B cell (primary cell): Measurements from ENCODE around the gene PSD4. TPM values are rescaled to one million over a fixed set of nuclear protein-coding genes. Genes with fewer than 3 reads are reported as not detected.

Experiments used
- ATAC-seq: fragments of 200-7000 bp; cut with Tn5 transposase; one replicate; pipeline ENCODE4 v1.10.0; 2021; ENCODE audit warnings: low read depth, mild to moderate bottlenecking, moderate number of reproducible peaks, moderate library complexity
- CTCF ChIA-PET: fragments of 350-600 bp; sonication (Branson Sonifier 250); formaldehyde crosslinking; loops from one replicate; lab custom pipeline; 2021; ENCODE audit warnings: antibody characterized with exemption, inconsistent platforms; lab: Charles Lee
- POLR2A ChIA-PET: fragments of 350-600 bp; sonication (Branson Sonifier 250); formaldehyde crosslinking; loops from one replicate; lab custom pipeline; 2021; ENCODE audit warnings: antibody characterized with exemption; lab: Charles Lee
- DNase-seq: peaks from one replicate; pipeline ENCODE4 v3.0.0; 2013
- H2AFZ ChIP-seq: 2 replicates; pipeline ENCODE4 v1.6.1; 2012; ENCODE audit warnings: mild to moderate bottlenecking, low read depth, low read length; ENCODE audit not compliant: insufficient read depth, poor library complexity, severe bottlenecking
- H3K27ac ChIP-seq, 2 donors: 1 replicate in 1 of 2; 2 replicates in 1 of 2; pipeline ENCODE4 v1.5.1; 2012 to 2013; ENCODE audit warnings: low read length in 2 of 2, mild to moderate bottlenecking in 2 of 2, moderate library complexity in 1 of 2
- H3K27me3 ChIP-seq, 4 experiments: fragments of 200-600 bp in 1 of 4; sonication (generic) in 1 of 4; replicated peaks in 1 of 4; 1 replicate in 2 of 4; 2 replicates in 2 of 4; pipeline versions ENCODE4 v1.6.1 to v1.7.0; 2013 to 2016; ENCODE audit warnings: low read length in 3 of 4, mild to moderate bottlenecking in 2 of 4, mixed read lengths in 1 of 4, moderate library complexity in 1 of 4; ENCODE audit not compliant: insufficient read depth in 4 of 4, control insufficient read depth in 3 of 4; ENCODE audit errors: control extremely low read depth in 1 of 4
- H3K36me3 ChIP-seq, 2 experiments: replicated peaks in 1 of 2; 1 replicate in 1 of 2; 2 replicates in 1 of 2; pipeline versions ENCODE4 v1.6.1 to v1.7.1; 2013; ENCODE audit warnings: low read length in 1 of 2; ENCODE audit not compliant: insufficient read depth in 2 of 2, control insufficient read depth in 1 of 2; ENCODE audit errors: control extremely low read depth in 1 of 2, extremely low read depth in 1 of 2
- H3K4me1 ChIP-seq, 2 donors: fragments of 200-600 bp in 1 of 2; sonication (generic) in 1 of 2; 1 replicate in 1 of 2; 2 replicates in 1 of 2; pipeline versions ENCODE4 v1.5.1 to v1.6.1; 2013 to 2017; ENCODE audit warnings: low read length in 2 of 2; ENCODE audit not compliant: control insufficient read depth in 2 of 2, insufficient read depth in 2 of 2
- H3K4me2 ChIP-seq: replicated peaks from 2 replicates; pipeline ENCODE3; 2012; ENCODE audit warnings: mild to moderate bottlenecking, low read depth, low read length; ENCODE audit not compliant: poor library complexity, severe bottlenecking
- H3K4me3 ChIP-seq, 5 experiments: fragments of 200-600 bp in 1 of 5; sonication (generic) in 1 of 5; 1 replicate in 3 of 5; 2 replicates in 2 of 5; pipeline versions ENCODE4 v1.5.1 to v1.7.0; 2011 to 2016; ENCODE audit warnings: low read length in 4 of 5, mild to moderate bottlenecking in 4 of 5, low read depth in 2 of 5, control low read depth in 1 of 5, moderate library complexity in 1 of 5; ENCODE audit not compliant: insufficient read depth in 1 of 5; ENCODE audit errors: control extremely low read depth in 1 of 5, extremely low read depth in 1 of 5
- H3K79me2 ChIP-seq: fragments of 200-600 bp; sonication (generic); one replicate; pipeline ENCODE4 v1.6.0; 2016; ENCODE audit warnings: low read length; ENCODE audit not compliant: control insufficient read depth, insufficient read depth
- H3K9ac ChIP-seq: fragments of 200-600 bp; sonication (generic); 2 replicates; pipeline ENCODE4 v1.6.1; 2017; ENCODE audit warnings: mild to moderate bottlenecking, low read length, moderate library complexity
- H3K9me3 ChIP-seq, 3 donors: one replicate each; pipeline versions ENCODE4 v1.6.1 to v1.7.1; 2013; ENCODE audit warnings: low read length in 2 of 3; ENCODE audit not compliant: control insufficient read depth in 2 of 3, insufficient read depth in 1 of 3; ENCODE audit errors: control extremely low read depth in 1 of 3
- H4K20me1 ChIP-seq: 2 replicates; pipeline ENCODE4 v1.6.0; 2012; ENCODE audit warnings: mild to moderate bottlenecking, low read length; ENCODE audit not compliant: insufficient read depth, control insufficient read depth, poor library complexity, severe bottlenecking
- H3K27ac Mint-ChIP-seq: one replicate; pipeline ENCODE4 v1.8.0; 2021; ENCODE audit warnings: mixed read lengths
- H3K27me3 Mint-ChIP-seq: one replicate; pipeline ENCODE4 v1.8.0; 2021; ENCODE audit warnings: mixed read lengths
- H3K4me1 Mint-ChIP-seq: one replicate; pipeline ENCODE4 v1.8.0; 2021; ENCODE audit warnings: mixed read lengths
- H3K4me3 Mint-ChIP-seq: one replicate; pipeline ENCODE4 v1.8.0; 2021; ENCODE audit warnings: mixed read lengths
- H3K9me3 Mint-ChIP-seq: one replicate; pipeline ENCODE4 v1.8.0; 2022; ENCODE audit warnings: mixed read lengths; ENCODE audit not compliant: insufficient read depth
- EZH2 ChIP-seq: IDR thresholded peaks from 2 replicates; pipeline ENCODE4 v1.6.1; 2012; ENCODE audit warnings: borderline replicate concordance, low read depth, mild to moderate bottlenecking, moderate library complexity, low read length; ENCODE audit not compliant: insufficient read depth, poor library complexity, severe bottlenecking
- WGBS: methylation state at CpG from one replicate; pipeline ENCODE4 v1.1.5; 2013; ENCODE audit warnings: missing lambda C conversion rate; ENCODE audit not compliant: insufficient coverage; 5-methylcytosine and 5-hydroxymethylcytosine counted together
- intact Hi-C: fragments of 100-400 bp; cut with micrococcal nuclease; formaldehyde crosslinking; loops from one replicate; pipeline ENCODE4 v1.10.0; 2022
- polyA plus RNA-seq: library from polyadenylated mRNA; depleted of rRNA; stranded (reverse); fragments of >200 nt; gene quantifications from 2 replicates; pipeline ENCODE4 v1.2.3, GENCODE V29; 2012
- total RNA-seq, 2 donors: library from RNA; stranded (reverse); fragments of 120-200 nt in 1 of 2; gene quantifications; 1 replicate in 1 of 2; 2 replicates in 1 of 2; pipeline versions ENCODE4 v1.2.3 to v1.2.4, GENCODE V29; 2013 to 2022
- TF ChIP-seq, protein P1 (sequence below): fragments of 200-600 bp; IDR thresholded peaks from one replicate; pipeline ENCODE4 v1.8.0; 2022; ENCODE audit warnings: antibody characterized with exemption, mild to moderate bottlenecking

Gene PSD4
- total and polyA plus RNA-seq, 2 donors (not counting 1 experiment from before 2014, with no cell fraction given) = 87.1 to 203 TPM

DNA sequence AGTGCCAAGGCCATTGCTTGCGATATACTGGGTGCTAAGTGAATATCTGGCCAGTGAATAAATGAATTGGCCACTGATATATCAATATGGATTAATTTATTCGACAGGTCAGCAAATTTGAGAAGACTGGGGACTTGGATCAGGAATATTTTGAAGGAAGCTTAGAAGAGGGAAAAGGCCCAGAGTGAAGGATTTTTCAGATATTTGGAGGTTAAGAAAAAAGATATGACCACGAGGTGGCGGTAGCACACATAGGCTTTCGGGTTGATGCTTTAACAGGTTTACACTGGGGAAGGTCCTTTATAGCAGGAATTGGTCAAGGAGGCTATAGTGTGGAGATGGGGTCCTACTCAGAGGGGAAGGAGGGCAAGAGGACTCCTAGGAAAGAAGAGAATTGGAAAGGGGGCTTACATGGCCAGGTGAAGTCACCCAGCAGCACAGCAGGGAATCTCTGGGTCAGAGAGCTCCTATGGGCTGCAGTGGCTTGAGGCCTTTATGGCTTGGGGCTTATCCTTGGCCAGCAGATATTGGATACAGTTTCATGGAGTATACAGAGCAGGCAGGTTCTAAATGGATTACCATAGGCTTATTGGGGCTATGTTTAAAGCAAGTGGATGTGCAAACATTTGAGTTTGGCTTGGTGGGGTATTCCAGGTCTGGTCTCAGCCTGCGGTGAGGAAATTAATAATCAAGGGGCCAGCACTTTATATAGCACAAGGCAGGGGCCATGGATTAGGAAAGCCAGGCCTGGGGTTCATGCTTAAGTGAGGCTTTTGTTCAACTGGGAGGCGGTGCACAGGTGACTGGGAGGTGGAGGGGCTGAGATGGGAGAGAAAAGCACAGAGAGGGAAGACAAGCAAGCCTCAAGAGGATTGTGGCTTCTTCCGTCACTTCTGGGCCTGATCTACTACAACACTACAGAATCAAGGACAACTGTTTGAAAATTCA is 36.7 kb upstream of the PSD4 start:
- Histone ChIP-seq H3K36me3 (no peaks in the 10 kb centered on the region), H3K9me3 (no peaks in the 10 kb centered on the region), H3K4me2 (no peak overlapping the region), H3K4me1 (peaks cover 11 to 13% of the 10 kb centered on the region in 2 donors), H4K20me1 (no peaks in the 10 kb centered on the region), H3K9ac (no peak overlapping the region), H3K79me2 (peaks cover 27% of the 10 kb centered on the region), H3K27ac (no peak overlapping the region), H3K4me3 (no peak overlapping the region), H3K27me3 (no peaks in the 10 kb centered on the region), H2AFZ (no peak overlapping the region)
- POLR2A ChIA-PET = interaction anchor here (1.2 to 1.6 kb wide), 3 partner anchors 38 to 68 kb away, joined by 4 to 7 read pairs (median 6); no protein-coding TSS in a partner anchor
- H3K27ac Mint-ChIP-seq = peak overlapping the region; percentile 1
- DNase-seq (peak; percentile 67), ATAC-seq (peak; percentile 52)
- no peak overlapping the region for H3K4me3 Mint-ChIP-seq
- no peak for TF ChIP-seq EZH2
- TF ChIP-seq, protein P1, sequence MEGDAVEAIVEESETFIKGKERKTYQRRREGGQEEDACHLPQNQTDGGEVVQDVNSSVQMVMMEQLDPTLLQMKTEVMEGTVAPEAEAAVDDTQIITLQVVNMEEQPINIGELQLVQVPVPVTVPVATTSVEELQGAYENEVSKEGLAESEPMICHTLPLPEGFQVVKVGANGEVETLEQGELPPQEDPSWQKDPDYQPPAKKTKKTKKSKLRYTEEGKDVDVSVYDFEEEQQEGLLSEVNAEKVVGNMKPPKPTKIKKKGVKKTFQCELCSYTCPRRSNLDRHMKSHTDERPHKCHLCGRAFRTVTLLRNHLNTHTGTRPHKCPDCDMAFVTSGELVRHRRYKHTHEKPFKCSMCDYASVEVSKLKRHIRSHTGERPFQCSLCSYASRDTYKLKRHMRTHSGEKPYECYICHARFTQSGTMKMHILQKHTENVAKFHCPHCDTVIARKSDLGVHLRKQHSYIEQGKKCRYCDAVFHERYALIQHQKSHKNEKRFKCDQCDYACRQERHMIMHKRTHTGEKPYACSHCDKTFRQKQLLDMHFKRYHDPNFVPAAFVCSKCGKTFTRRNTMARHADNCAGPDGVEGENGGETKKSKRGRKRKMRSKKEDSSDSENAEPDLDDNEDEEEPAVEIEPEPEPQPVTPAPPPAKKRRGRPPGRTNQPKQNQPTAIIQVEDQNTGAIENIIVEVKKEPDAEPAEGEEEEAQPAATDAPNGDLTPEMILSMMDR = peak; percentile 83
- 40% methylated on average over 7 of the region's 8 CpGs for WGBS
- H3K9me3 Mint-ChIP-seq = no peaks in the 10 kb centered on the region
- H3K4me1 Mint-ChIP-seq = peaks cover 15% of the 10 kb centered on the region
- no peaks in the 10 kb centered on the region for H3K27me3 Mint-ChIP-seq
- intact Hi-C loops = loop anchor here (1.0 to 5.0 kb wide), 2 partner anchors 110 to 233 kb away; no protein-coding TSS in a partner anchor
- CTCF ChIA-PET = interaction anchor here (0.8 to 18.7 kb wide), 36 partner anchors 8 to 252 kb away, joined by 3 to 590 read pairs (median 7); partner anchors contain the start of genes IL1RN and PSD4
